Measurements from ENCODE around the gene ZNF236.
"Not testable (repeated sequence)": the region's sequence is repeated elsewhere in the genome, so short reads cannot be mapped to it uniquely, and the experiment has no call there.

ZNF236 gene

DNA sequence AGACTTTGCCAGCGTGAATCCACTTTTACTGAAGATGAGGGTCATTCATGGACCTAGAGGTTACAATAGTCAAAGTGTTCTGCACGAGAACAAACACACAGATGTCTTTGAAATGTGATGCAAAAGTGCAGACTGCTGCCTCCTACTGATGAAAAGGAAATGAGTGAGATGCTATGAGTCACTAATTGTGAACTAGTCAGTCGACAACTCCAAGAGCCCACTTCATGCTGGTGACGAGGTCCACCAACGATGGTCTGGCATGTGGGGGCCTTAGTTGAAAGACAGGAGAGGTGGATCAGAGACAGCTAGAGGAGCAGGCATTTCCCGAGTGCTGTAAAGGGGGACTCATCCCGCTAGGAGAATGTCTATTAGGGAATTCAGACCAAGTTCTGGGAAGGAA is 17.1 kb upstream of the ZNF236 start:
- TF ChIP-seq, protein P1, sequence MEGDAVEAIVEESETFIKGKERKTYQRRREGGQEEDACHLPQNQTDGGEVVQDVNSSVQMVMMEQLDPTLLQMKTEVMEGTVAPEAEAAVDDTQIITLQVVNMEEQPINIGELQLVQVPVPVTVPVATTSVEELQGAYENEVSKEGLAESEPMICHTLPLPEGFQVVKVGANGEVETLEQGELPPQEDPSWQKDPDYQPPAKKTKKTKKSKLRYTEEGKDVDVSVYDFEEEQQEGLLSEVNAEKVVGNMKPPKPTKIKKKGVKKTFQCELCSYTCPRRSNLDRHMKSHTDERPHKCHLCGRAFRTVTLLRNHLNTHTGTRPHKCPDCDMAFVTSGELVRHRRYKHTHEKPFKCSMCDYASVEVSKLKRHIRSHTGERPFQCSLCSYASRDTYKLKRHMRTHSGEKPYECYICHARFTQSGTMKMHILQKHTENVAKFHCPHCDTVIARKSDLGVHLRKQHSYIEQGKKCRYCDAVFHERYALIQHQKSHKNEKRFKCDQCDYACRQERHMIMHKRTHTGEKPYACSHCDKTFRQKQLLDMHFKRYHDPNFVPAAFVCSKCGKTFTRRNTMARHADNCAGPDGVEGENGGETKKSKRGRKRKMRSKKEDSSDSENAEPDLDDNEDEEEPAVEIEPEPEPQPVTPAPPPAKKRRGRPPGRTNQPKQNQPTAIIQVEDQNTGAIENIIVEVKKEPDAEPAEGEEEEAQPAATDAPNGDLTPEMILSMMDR (IDR thresholded peaks at IDR 0.05; ENCODE audit: unreplicated experiment in 3 of 3), result no peak
- no peaks in the 10 kb centered on the region for H3K4me1 Mint-ChIP-seq
- peaks cover 9% of the 10 kb centered on the region for H3K36me3 Mint-ChIP-seq (ENCODE audit: low read depth)
- H3K27me3 Mint-ChIP-seq (ENCODE audit: low read depth), result no peaks in the 10 kb centered on the region
- H3K9me3 Mint-ChIP-seq, result no peaks in the 10 kb centered on the region
- H3K4me3 Mint-ChIP-seq, result no peak overlapping the region
- H3K27ac Mint-ChIP-seq, result no peak overlapping the region

DNA sequence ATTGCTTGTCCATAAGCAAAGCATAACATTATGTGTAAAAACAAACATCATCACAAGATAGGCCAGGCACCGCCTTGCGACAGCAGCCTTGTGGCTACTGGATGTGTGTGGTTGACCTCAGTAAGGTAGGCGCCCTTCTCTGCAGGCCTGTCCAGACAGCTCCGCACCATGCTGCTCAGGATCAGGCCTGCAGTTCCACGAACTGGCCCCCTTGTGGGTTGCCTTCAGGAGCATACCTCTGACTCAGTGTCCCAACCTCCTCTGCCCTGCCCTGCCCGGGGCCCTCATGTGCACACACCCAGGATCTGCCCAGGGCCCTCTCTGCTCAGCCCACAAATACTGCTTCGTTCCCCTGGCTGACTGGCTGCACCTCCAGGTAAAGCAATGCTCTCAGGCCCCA is 16.1 kb upstream of the ZNF236 start:
- Mint-ChIP-seq H3K27me3 (ENCODE audit: low read depth) (no peaks in the 10 kb centered on the region), H3K36me3 (ENCODE audit: low read depth) (peaks cover 14% of the 10 kb centered on the region), H3K27ac (no peak overlapping the region), H3K9me3 (no peaks in the 10 kb centered on the region), H3K4me1 (no peaks in the 10 kb centered on the region), H3K4me3 (no peak overlapping the region)
- TF ChIP-seq, protein P1 (IDR thresholded peaks at IDR 0.05; ENCODE audit: unreplicated experiment in 3 of 3), result no peak

DNA sequence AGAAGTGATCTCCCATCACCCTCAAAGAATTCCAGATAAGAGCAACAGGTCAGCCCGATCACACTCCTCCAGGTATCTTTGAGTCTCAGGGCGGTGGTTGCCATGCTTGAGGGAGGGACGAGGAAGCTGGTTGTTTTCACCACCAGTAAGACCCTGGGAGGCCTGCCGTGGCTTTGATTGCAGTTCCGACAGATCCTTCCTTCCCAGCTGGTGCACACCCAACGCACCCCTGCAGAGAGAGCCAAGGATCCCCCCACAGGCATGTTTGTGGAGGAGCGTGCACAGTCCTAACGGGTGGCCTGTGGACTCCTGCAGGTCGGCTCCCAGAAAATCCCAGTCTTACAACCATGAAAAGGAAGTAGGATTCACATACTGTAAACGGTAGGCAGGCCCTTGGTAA is 13.8 kb upstream of the ZNF236 start:
- Mint-ChIP-seq H3K36me3 (ENCODE audit: low read depth) (peaks cover 14% of the 10 kb centered on the region), H3K9me3 (no peaks in the 10 kb centered on the region), H3K27me3 (ENCODE audit: low read depth) (no peaks in the 10 kb centered on the region), H3K27ac (no peak overlapping the region), H3K4me1 (no peaks in the 10 kb centered on the region), H3K4me3 (no peak overlapping the region)
- TF ChIP-seq, protein P1 (IDR thresholded peaks at IDR 0.05; ENCODE audit: unreplicated experiment in 3 of 3), result no peak

DNA sequence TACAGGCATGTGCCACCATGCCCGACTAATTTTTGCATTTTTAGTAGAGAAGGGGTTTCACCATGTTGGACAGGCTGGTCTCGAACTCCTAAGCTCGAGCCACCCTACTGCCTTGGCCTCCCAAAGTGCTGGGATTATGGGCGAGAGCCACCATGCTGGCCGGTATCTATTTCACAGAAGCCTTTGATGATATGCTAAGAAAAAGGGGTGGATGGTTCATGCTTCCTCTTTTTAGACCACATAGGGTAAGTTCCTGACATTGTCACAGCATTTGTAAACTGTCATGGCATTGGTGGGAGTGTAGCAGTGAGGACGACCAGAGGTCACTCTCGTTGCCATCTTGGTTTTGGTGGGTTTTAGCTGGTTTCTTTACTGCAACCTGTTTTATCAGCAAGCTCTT is 10.8 kb upstream of the ZNF236 start:
- H3K27ac Mint-ChIP-seq, H3K9me3 Mint-ChIP-seq: not testable (repeated sequence)

DNA sequence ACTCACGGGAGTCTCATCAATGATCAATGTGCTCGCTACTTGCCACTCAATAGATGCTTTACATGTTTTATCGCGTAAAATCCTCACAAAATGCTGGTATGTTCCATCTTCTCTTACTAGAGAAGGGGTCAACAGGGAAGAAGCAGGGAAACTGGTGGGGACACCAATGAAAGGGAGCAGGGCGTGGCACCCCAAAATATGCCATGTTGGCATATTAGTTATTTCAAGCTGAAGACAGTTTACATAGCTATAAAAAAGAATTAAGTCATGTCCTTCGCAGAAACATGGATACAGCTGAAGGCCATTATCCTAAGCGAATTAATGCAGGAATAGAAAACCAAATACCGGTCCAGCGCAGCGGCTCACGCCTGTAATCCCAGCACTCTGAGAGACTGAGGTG is 8.1 kb upstream of the ZNF236 start:
- TF ChIP-seq, protein P1 (IDR thresholded peaks at IDR 0.05; ENCODE audit: unreplicated experiment in 3 of 3), result no peak
- H3K4me3 Mint-ChIP-seq, result no peak overlapping the region
- no peaks in the 10 kb centered on the region for H3K27me3 Mint-ChIP-seq (ENCODE audit: low read depth)
- H3K27ac Mint-ChIP-seq, result no peak overlapping the region
- H3K4me1 Mint-ChIP-seq, result no peaks in the 10 kb centered on the region
- no peaks in the 10 kb centered on the region for H3K9me3 Mint-ChIP-seq
- peaks cover 41% of the 10 kb centered on the region for H3K36me3 Mint-ChIP-seq (ENCODE audit: low read depth)

More for the DNA sequence above, 10.8 kb upstream of the ZNF236 start:
- not testable (repeated sequence) for H3K27me3 Mint-ChIP-seq (ENCODE audit: low read depth); H3K4me3 Mint-ChIP-seq; H3K4me1 Mint-ChIP-seq
- peaks cover 31% of the 10 kb centered on the region for H3K36me3 Mint-ChIP-seq (ENCODE audit: low read depth)

DNA sequence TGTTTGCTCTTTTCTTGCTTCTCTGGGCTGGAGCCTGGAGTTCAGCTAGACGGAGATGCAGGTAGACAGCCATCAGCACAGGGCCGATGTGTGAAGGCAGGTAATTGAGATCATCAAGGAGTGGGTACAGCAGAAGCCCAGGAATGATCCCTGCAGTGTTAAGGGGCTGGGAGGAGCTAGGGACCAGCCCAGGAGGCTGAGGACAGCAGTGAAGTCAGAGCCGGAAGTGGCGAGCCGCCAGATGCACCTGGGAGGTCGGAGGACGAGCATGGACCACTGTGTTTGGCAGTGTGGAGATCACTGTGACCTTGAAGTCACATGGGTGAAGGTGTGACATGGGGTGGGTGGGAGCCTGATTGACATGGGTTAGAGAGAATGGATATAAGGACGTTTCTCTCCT is 6.2 kb upstream of the ZNF236 start:
- Mint-ChIP-seq H3K36me3 (ENCODE audit: low read depth) (peaks cover 38% of the 10 kb centered on the region), H3K4me3 (no peak overlapping the region), H3K9me3 (no peaks in the 10 kb centered on the region), H3K27ac (no peak overlapping the region), H3K4me1 (peaks cover 11% of the 10 kb centered on the region), H3K27me3 (ENCODE audit: low read depth) (no peaks in the 10 kb centered on the region)
- TF ChIP-seq, protein P1 (IDR thresholded peaks at IDR 0.05; ENCODE audit: unreplicated experiment in 3 of 3), result no peak

Measured in nephron (organoid).